GM06990 (cell line): Measurements from ENCODE around the gene IKZF1.
A peak's percentile ranks its signal among the peaks of the same experiment; 100 is the strongest.

Experiments
- DNase-seq: peaks from one replicate; pipeline ENCODE4 v3.0.0-alpha.2; 2011; ENCODE audit not compliant: insufficient read length; ENCODE audit errors: extremely low read depth
- H3K27me3 ChIP-seq: replicated peaks from 2 replicates; pipeline ENCODE4 v1.6.0; 2011; ENCODE audit warnings: low read length; ENCODE audit not compliant: control insufficient read depth, insufficient read depth
- H3K36me3 ChIP-seq: 2 replicates; pipeline ENCODE4 v1.5.1; 2011; ENCODE audit warnings: low read length; ENCODE audit not compliant: control insufficient read depth, insufficient read depth
- H3K4me3 ChIP-seq: replicated peaks from 2 replicates; pipeline ENCODE4 v1.5.1; 2011; ENCODE audit warnings: low read depth, mild to moderate bottlenecking, control low read depth, low read length
- TF ChIP-seq, protein P1 (sequence below): IDR thresholded peaks from 2 replicates; pipeline ENCODE4 v1.5.1; 2011; ENCODE audit warnings: low read length, control low read depth, mild to moderate bottlenecking, inconsistent platforms; ENCODE audit not compliant: insufficient read depth, poor library complexity, severe bottlenecking

The IKZF1 gene

DNA sequence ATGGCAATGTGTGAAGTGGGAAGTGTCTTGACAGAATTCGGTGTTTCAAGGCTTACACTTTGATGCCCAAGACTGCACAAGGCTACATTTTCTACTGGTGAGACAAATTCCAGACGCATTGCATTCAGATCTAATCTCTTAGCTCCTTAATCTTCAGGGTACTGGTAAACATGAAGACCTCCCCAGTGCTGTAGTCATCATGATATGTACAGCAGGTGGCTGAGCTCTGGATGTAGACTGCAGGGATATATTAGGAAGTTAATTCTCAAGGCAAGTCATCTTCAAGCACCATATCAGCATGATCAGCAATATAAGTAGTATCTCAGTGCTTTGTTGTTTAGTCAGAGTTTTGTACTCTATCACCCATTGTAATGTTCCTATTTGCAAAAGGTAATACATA lies 61.8 kb downstream of the IKZF1 start:
- DNase-seq = no peak
- Histone ChIP-seq H3K27me3 (no peaks in the 10 kb centered on the region), H3K36me3 (peaks cover 18% of the 10 kb centered on the region), H3K4me3 (no peak overlapping the region)
- TF ChIP-seq, protein P1, sequence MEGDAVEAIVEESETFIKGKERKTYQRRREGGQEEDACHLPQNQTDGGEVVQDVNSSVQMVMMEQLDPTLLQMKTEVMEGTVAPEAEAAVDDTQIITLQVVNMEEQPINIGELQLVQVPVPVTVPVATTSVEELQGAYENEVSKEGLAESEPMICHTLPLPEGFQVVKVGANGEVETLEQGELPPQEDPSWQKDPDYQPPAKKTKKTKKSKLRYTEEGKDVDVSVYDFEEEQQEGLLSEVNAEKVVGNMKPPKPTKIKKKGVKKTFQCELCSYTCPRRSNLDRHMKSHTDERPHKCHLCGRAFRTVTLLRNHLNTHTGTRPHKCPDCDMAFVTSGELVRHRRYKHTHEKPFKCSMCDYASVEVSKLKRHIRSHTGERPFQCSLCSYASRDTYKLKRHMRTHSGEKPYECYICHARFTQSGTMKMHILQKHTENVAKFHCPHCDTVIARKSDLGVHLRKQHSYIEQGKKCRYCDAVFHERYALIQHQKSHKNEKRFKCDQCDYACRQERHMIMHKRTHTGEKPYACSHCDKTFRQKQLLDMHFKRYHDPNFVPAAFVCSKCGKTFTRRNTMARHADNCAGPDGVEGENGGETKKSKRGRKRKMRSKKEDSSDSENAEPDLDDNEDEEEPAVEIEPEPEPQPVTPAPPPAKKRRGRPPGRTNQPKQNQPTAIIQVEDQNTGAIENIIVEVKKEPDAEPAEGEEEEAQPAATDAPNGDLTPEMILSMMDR = no peak

DNA sequence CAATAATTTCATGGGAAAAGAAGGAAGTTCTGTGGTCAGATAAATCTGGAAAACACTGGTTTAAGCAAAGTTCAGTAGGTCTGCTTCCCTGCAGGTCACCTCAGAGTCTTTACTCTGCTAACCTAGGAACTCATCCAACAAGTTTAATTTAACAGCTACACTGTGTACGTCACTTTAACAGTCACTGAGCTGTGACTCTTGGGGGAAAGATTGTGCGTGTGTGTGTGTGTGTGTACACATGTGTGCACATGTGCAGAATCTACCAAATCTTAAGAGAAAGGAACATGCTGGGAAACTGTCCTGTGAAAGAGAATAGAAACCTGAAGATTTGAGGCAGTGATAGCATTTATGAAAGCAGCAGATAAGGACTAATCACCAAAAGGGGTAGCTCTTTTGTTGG lies 62.6 kb downstream of the IKZF1 start:
- no peak for DNase-seq
- no peaks in the 10 kb centered on the region for H3K27me3 ChIP-seq
- TF ChIP-seq, protein P1 = no peak
- H3K4me3 ChIP-seq = no peak overlapping the region
- peaks cover 20% of the 10 kb centered on the region for H3K36me3 ChIP-seq

- H3K27me3 ChIP-seq = no peaks in the 10 kb centered on the region
- H3K4me3 ChIP-seq = no peak overlapping the region
- peaks cover 20% of the 10 kb centered on the region for H3K36me3 ChIP-seq
- DNase-seq = no peak
- TF ChIP-seq, protein P1 = no peak
Observed at GRCh38 chr7:50367570-50367969, 63.1 kb downstream of the IKZF1 start.

DNA sequence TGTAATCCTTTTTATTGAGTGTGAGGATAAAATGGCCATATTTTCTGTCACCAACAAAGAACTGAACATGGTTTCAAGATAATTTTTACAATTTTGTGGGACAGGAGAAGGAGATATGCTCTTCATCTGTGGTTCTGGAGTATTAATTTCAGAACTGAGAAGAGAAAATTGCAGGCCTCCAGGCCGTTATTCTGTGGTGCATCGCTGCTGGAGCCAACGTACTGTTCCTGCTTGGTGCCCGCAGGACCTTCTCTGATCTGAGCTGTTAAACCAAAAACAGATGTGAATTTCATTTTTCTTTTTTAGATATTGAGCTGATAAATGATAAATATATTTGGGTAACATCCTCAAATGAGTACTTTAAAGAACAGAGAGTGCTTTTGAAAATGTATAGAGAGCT lies 63.9 kb downstream of the IKZF1 start:
- TF ChIP-seq, protein P1 = no peak
- DNase-seq = no peak
- Histone ChIP-seq H3K4me3 (no peak overlapping the region), H3K36me3 (peaks cover 18% of the 10 kb centered on the region), H3K27me3 (no peaks in the 10 kb centered on the region)

- Histone ChIP-seq H3K27me3 (no peaks in the 10 kb centered on the region), H3K4me3 (no peak overlapping the region), H3K36me3 (peaks cover 18% of the 10 kb centered on the region)
- TF ChIP-seq, protein P1 = peak; percentile 75
- peak; percentile 25 for DNase-seq
Observed at GRCh38 chr7:50369143-50370026, 64.9 kb downstream of the IKZF1 start.

- DNase-seq = no peak
- H3K27me3 ChIP-seq = no peaks in the 10 kb centered on the region
- TF ChIP-seq, protein P1 = no peak
- no peak overlapping the region for H3K4me3 ChIP-seq
- peaks cover 14% of the 10 kb centered on the region for H3K36me3 ChIP-seq
Observed at GRCh38 chr7:50370884-50371283, 66.4 kb downstream of the IKZF1 start.
